Measurements from ENCODE around the gene HNRNPA1L2.
A peak's percentile ranks its signal among the peaks of the same experiment; 100 is the strongest.
"Not testable (repeated sequence)": the region's sequence is repeated elsewhere in the genome, so short reads cannot be mapped to it uniquely, and the experiment has no call there.

HNRNPA1L2 gene

GRCh38 chr13:52650731-52651130 lies 8.5 kb downstream of the HNRNPA1L2 start:
- DNase-seq, result no peak

GRCh38 chr13:52651897-52652195 lies 9.6 kb downstream of the HNRNPA1L2 start:
- no peak for DNase-seq

GRCh38 chr13:52652196-52652979 lies 10.2 kb downstream of the HNRNPA1L2 start, which contains the start of gene SUGT1:
TSS of gene SUGT1 (plus strand) at chr13:52652836. CDS start at chr13:52652921, 85 bp downstream.
- peak; percentile 97 for DNase-seq

- DNase-seq, result no peak
These were observed 10.7 kb downstream of the HNRNPA1L2 start for GRCh38 chr13:52652980-52653303.

GRCh38 chr13:52659340-52659739 lies 17.1 kb downstream of the HNRNPA1L2 start:
- DNase-seq, result no peak

GRCh38 chr13:52664272-52664671 lies 22.0 kb downstream of the HNRNPA1L2 start:
- no peak for DNase-seq

- peak; percentile 2 for DNase-seq
These were observed 23.1 kb downstream of the HNRNPA1L2 start for GRCh38 chr13:52665325-52665724.

GRCh38 chr13:52669677-52670076 lies 27.4 kb downstream of the HNRNPA1L2 start:
- DNase-seq, result no peak

GRCh38 chr13:52670726-52671125 lies 28.5 kb downstream of the HNRNPA1L2 start:
- no peak for DNase-seq

GRCh38 chr13:52673465-52673864 lies 31.2 kb downstream of the HNRNPA1L2 start:
- DNase-seq, result no peak

GRCh38 chr13:52677823-52678222 lies 35.6 kb downstream of the HNRNPA1L2 start:
- DNase-seq, result no peak

GRCh38 chr13:52685806-52686205 lies 43.6 kb downstream of the HNRNPA1L2 start:
- DNase-seq, result not testable (repeated sequence)

GRCh38 chr13:52686376-52686775 lies 44.1 kb downstream of the HNRNPA1L2 start:
- no peak for DNase-seq

Measured in central memory CD4-positive, alpha-beta T cell (primary cell).